Renal cortex interstitium (tissue), 11 donors: Measurements from ENCODE around the gene SPOP. TPM values are rescaled to one million over a fixed set of nuclear protein-coding genes. Genes with fewer than 3 reads are reported as not detected.

Experiments
- DNase-seq, 11 donors: peaks; one replicate each; pipeline ENCODE4 v3.0.0-alpha.2; 2013; ENCODE audit warnings: low read depth in 9 of 11, low spot score in 4 of 11; ENCODE audit errors: extremely low read depth in 1 of 11
- polyA plus RNA-seq, 3 donors: library from polyadenylated mRNA; unstranded; fragments of 120-200 nt; gene quantifications; one replicate each; pipeline ENCODE4 v1.2.1, GENCODE V29; 2013; ENCODE audit not compliant: insufficient read length in 3 of 3

The SPOP gene
- polyA plus RNA-seq, 3 donors, result 63.3 to 65.8 (median 64.1) TPM

GRCh38 chr17:49583226-49583625, 94.7 kb downstream of the SPOP start:
- no peak for DNase-seq

- DNase-seq, result no peak
These were observed 95.1 kb downstream of the SPOP start for GRCh38 chr17:49582789-49583188.

DNA sequence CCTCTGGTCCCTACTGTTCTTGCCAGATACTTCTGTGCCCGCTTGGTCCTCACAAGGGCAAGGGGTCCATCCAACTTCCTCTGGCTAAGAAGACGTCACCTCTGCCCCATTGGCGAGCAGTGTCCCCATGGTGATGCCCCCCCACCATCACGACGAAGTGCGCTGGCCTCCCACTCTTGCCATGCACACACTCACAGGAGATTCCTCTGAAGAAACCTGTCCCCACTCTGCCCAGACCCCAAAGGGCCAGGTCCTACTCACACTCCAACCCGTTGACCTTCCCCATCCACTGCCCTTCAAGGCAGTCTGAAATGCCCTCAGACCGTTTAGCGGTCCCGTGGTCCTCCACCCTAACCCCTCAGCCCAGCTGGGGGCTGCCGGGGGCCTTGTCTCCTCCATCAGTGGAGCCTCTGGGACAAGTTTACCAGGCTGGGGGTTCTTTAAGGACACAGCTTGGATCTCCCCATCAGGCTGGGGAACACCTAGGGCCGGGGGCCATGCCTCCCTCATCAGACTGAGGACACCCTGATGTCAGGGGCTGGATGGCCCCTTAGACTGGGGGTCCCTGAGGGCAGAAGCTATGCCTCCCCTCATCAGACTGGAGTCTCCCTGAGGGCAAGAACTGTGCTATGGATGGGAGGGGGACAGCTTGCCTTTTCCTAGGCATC, 95.7 kb downstream of the SPOP start:
- no peak for DNase-seq

- no peak for DNase-seq
These were observed 96.3 kb downstream of the SPOP start for GRCh38 chr17:49581648-49581998.

DNA sequence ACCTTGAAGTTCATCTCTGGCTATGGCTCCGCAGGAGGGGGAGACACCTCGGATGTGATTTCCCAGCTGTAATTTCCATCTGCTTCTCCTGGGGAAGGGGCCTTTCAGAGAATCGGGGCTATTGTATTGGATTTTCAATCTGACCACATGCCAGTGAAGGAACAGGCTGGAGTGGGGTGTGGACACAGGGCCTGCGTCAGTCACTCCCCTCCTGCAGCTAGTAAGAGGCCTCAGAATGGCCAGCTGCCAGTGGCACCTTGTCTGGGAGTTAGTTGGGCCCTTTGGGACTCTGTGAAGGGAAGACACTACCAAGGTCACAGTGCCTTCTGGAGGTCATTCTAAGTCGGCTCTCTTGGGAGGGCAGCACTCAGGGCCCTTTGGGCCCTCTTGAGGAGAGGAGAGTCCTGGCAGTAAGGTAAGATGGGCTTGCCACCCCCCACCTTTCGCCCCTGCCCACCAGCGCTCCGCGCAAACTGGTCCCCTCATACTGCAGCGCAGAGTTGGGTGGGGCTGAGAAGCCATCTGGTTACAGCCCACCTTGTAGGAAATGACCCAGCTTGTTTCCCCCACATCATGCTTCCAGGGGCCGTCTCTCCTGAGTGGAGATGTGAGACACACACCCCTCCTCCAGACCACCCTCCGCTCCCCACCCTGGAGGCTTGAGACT, 96.8 kb downstream of the SPOP start:
- DNase-seq, result no peak

- DNase-seq, result no peak
These were observed 97.7 kb downstream of the SPOP start for GRCh38 chr17:49580055-49580721.

DNA sequence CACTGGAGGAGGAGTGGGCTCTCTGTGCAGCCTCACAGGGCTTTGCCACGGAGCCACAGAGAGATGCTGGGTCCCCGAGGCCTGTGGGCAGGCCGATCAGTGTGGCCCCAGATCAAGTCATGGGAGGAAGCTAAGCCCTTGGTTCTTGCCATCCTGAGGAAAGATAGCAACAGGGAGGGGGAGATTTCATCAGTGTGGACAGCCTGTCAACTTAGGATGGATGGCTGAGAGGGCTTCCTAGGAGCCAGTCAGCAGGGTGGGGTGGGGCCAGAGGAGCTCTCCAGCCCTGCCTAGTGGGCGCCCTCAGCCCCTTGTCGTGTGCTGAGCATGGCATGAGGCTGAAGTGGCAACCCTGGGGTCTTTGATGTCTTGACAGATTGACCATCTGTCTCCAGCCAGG, 98.4 kb downstream of the SPOP start:
- no peak for DNase-seq

- DNase-seq, result no peak
These were observed 98.9 kb downstream of the SPOP start for GRCh38 chr17:49578952-49579500.

DNA sequence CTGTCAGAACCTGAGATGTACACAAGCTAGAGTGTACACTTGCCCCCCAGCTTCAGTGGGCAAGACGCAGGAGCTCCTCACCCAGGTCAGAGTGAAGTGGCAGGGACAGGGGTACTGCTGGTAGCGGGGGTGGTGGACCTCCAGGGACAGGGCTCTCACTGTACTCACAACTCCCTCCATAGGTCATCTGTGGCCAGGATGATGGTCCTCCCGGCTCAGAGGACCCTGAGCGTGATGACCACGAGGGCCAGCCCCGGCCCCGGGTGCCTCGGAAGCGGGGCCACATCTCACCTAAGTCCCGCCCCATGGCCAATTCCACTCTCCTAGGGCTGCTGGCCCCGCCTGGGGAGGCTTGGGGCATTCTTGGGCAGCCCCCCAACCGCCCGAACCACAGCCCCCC, 99.5 kb downstream of the SPOP start:
- DNase-seq, result no peak

- no peak for DNase-seq
These were observed 99.9 kb downstream of the SPOP start for GRCh38 chr17:49577963-49578362.

- DNase-seq, result no peak
These were observed 100.3 kb downstream of the SPOP start for GRCh38 chr17:49577650-49577934.

DNA sequence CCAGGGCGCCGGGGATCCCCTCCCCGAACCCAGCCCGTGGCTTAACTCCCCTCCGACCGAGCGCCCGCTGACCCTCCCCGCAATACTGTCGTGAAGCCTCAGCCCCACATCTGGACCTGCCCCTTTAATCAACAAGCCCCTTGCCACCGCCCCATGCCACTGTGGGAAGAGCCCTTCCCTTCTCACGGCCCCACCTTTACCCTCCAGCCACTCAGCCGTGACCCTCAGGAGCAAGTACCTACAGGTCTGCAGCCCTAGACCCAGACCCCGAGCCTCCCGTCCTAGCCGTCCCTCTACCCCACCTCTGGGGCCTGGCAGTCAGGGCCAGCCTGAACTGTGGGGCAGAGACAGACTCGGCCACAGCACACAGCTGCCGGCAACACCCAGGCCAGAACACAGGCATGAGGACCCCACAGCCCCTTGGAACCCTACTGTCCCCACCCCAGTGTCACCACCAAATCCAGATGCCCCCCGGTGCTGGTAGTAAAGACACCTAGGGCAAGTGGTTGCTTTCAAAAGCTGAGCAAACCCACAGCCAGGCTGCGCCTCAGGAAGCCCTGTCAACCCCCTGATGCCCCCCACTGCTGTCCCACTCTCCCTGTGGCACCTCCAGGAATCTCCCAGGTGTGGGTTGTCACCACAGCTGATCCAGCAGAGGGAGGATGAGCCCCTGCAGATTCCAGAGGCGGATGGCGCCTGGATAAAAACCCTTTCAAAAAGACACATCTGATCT, 100.8 kb downstream of the SPOP start:
- DNase-seq, result no peak

GRCh38 chr17:49576088-49576916, 101.6 kb downstream of the SPOP start:
- peak in 1 of 11 donors; percentile 37 for DNase-seq

GRCh38 chr17:49575679-49576087, 102.2 kb downstream of the SPOP start, which contains the start of gene NXPH3:
NXPH3 (plus strand) TSS chr17:49575871; CDS start chr17:49576220, 349 bp downstream.
- no peak for DNase-seq

GRCh38 chr17:49574945-49575678, 102.8 kb downstream of the SPOP start:
- DNase-seq, result no peak

DNA sequence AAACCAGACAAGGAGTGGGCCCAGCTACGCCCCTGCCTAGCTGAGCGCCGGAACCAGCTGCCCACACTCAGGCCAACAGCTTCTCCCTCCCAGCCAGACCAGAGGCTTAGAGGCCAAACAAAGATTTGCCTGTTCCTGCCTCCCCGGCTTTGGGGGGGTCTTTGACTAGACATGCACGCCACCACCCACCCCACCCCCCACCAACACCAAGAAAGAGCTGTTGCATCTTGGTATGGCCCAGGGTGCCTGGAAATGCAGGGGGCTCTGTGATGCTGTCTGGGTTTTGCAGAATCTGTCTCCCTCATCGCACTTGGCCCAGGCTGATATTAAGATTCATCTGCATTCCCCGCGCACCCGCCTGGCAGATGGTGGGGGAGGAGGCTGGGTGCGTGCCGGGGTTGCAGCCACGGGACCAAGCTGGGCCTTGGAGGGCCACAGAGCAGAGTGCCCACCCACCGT, 103.5 kb downstream of the SPOP start:
- DNase-seq, result no peak

DNA sequence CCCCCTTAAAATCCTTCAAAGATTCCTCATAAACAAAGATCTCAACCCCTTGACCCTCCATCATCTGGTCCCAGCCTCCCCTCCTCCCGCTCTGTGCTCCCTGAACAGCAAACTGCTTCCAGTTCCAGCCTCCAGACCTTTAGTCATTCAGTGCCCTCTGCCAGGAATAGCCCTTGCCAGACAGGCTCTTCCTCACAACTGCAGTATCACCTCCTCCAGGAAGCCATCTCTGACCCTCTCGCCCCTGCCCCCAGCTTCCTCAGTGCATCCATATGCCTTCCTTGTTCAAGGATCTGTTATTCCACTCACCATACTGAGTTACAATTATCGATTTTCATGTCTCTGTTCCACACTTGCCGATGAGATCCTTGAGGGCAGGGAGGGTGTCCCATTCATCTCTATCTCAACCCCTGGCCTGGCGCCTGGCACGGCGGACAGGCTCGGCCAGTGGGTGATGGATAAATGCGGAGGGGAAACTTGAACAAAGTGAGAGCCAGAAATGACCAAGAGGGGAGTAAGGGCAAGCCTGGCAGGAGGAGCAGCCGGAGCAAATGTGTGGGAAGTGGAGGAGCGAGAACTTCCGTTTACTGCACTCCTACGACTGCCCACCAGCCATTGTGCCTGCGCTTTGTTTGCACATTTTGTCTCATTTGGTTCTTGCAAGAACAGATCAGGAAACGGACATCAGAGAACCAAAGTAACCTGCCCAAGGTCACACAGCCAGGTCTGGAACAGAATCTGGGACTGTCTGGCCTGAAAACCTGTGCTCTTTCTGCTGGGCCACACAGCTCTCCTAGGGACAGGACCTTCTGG, 104.2 kb downstream of the SPOP start:
- DNase-seq, result no peak
